WTC11 (cell line): ENCODE measurements around the gene PRPF6.

ENCODE experiments used
- CREB1 ChIP-seq: sonication (generic); formaldehyde crosslinking; IDR thresholded peaks from 2 replicates; pipeline ENCODE4 v1.8.0; 2023; ENCODE audit warnings: mild to moderate bottlenecking, missing genetic modification reagents
- CTCF ChIP-seq: fragments of 200-600 bp; IDR thresholded peaks from 2 replicates; pipeline ENCODE4 v1.8.0; 2022; ENCODE audit warnings: antibody characterized with exemption
- EMX1 ChIP-seq: fragments of 250-450 bp; sonication (Bioruptor Pico); IDR thresholded peaks from 2 replicates; pipeline ENCODE4 v1.8.0; 2021; ENCODE audit warnings: mild to moderate bottlenecking
- FOXP1 ChIP-seq: sonication (generic); formaldehyde crosslinking; IDR thresholded peaks from 2 replicates; pipeline ENCODE4 v1.8.0; 2022; ENCODE audit warnings: missing genetic modification reagents, mild to moderate bottlenecking, moderate library complexity, borderline replicate concordance
- MAX ChIP-seq: sonication (generic); formaldehyde crosslinking; IDR thresholded peaks from 2 replicates; pipeline ENCODE4 v1.8.0; 2022; ENCODE audit warnings: mild to moderate bottlenecking, missing genetic modification reagents
- PREB ChIP-seq: sonication (generic); formaldehyde crosslinking; IDR thresholded peaks from 2 replicates; pipeline ENCODE4 v1.8.1; 2022; ENCODE audit warnings: mild to moderate bottlenecking, missing genetic modification reagents, moderate library complexity, borderline replicate concordance
- SMAD3 ChIP-seq: sonication (generic); formaldehyde crosslinking; IDR thresholded peaks from 2 replicates; pipeline ENCODE4 v1.8.0; 2022; ENCODE audit warnings: missing genetic modification reagents, mild to moderate bottlenecking, borderline replicate concordance
- USF2 ChIP-seq: sonication (generic); formaldehyde crosslinking; IDR thresholded peaks from 2 replicates; pipeline ENCODE4 v1.8.1; 2023; ENCODE audit warnings: mild to moderate bottlenecking, missing genetic modification reagents, moderate library complexity
- ZNF396 ChIP-seq: fragments of 250-450 bp; sonication (Bioruptor Pico); IDR thresholded peaks from 2 replicates; pipeline ENCODE4 v1.8.0; 2021; ENCODE audit warnings: mild to moderate bottlenecking, moderate library complexity, borderline replicate concordance
- ZNF416 ChIP-seq: fragments of 250-450 bp; sonication (Bioruptor Pico); IDR thresholded peaks from 2 replicates; pipeline ENCODE4 v1.9.0; 2021; ENCODE audit warnings: mild to moderate bottlenecking, inconsistent platforms

GRCh38 chr20:63976980-63977738 is 3.8 kb upstream of the PRPF6 start:
- TF ChIP-seq CTCF (no peak), FOXP1 (no peak), EMX1 (no peak), CREB1 (no peak), ZNF416 (no peak), MAX (CRISPR knock-in tag) (no peak), USF2 (CRISPR knock-in tag) (no peak), PREB (no peak; the same call in 1 of the 2 replicates), SMAD3 (no peak), ZNF396 (CRISPR knock-in tag) (no peak)
